B cell (primary cell): ENCODE results near the gene LGI4. TPM values are rescaled to one million over a fixed set of nuclear protein-coding genes. Genes with fewer than 3 reads are reported as not detected.

Experiments
- polyA plus RNA-seq: library from polyadenylated mRNA; depleted of rRNA; stranded (reverse); fragments of >200 nt; gene quantifications from 2 replicates; pipeline ENCODE4 v1.2.3, GENCODE V29; 2012
- small RNA-seq: library from RNA; depleted of rRNA; stranded (forward); fragments of <200 nt; gene quantifications from one replicate; pipeline ENCODE3, GENCODE V24; 2012; ENCODE audit warnings: low replicate concordance, low read depth; ENCODE audit not compliant: insufficient read length
- total RNA-seq, 2 donors: library from RNA; stranded (reverse); fragments of 120-200 nt in 1 of 2; gene quantifications; 1 replicate in 1 of 2; 2 replicates in 1 of 2; pipeline versions ENCODE4 v1.2.3 to v1.2.4, GENCODE V29; 2013 to 2022

The LGI4 gene
- total and polyA plus RNA-seq, 2 donors (not counting 1 experiment from before 2014, with no cell fraction given): 0.40 to 0.59 TPM

Small RNA genes within 50 kb of the gene (small RNA-seq; reads per million reads assigned to genes)
- not detected for gene AC020907.2

Other genes starting within 250 kb of the LGI4 start
- 3.3 and 5.1 TPM in 2 replicates for gene ZNF30, start 208.2 kb downstream of the LGI4 start, total RNA-seq
- 2.5 and 3.3 TPM in 2 replicates for gene ZNF30, start 208.2 kb downstream of the LGI4 start, polyA plus RNA-seq
- 10.9 and 11.2 TPM in 2 replicates for gene ZNF792, start 170.8 kb downstream of the LGI4 start, total RNA-seq
- 2.6 and 3.8 TPM in 2 replicates for gene ZNF792, start 170.8 kb downstream of the LGI4 start, polyA plus RNA-seq
- 102 TPM in 2 replicates for gene GRAMD1A, start 134.7 kb downstream of the LGI4 start, total RNA-seq
- gene GRAMD1A, start 134.7 kb downstream of the LGI4 start, polyA plus RNA-seq: 83.8 and 90.5 TPM in 2 replicates
- 0.49 and 0.52 TPM in 2 replicates for gene SCN1B, start 104.6 kb downstream of the LGI4 start, total RNA-seq
- gene SCN1B, start 104.6 kb downstream of the LGI4 start, polyA plus RNA-seq: 0.72 and 1.3 TPM in 2 replicates
- gene HPN, start 93.3 kb downstream of the LGI4 start, total RNA-seq: not detected in 2 replicates
- gene HPN, start 93.3 kb downstream of the LGI4 start, polyA plus RNA-seq: 0.30 TPM in 1 of 2 replicates, not detected in the other
- gene FXYD3, start 19.2 kb downstream of the LGI4 start, total RNA-seq: not detected in 2 replicates
- not detected in 2 replicates for gene FXYD3, start 19.2 kb downstream of the LGI4 start, polyA plus RNA-seq
- gene FXYD1, start 3.8 kb upstream of the LGI4 start, total RNA-seq: 3.8 and 4.7 TPM in 2 replicates
- gene FXYD1, start 3.8 kb upstream of the LGI4 start, polyA plus RNA-seq: 2.6 and 3.1 TPM in 2 replicates
- 27.4 and 32.1 TPM in 2 replicates for gene FXYD7, start 8.2 kb upstream of the LGI4 start, total RNA-seq
- 3.8 and 6.3 TPM in 2 replicates for gene FXYD7, start 8.2 kb upstream of the LGI4 start, polyA plus RNA-seq
- gene FXYD5, start 19.7 kb upstream of the LGI4 start, total RNA-seq: 293 and 310 TPM in 2 replicates
- 362 and 390 TPM in 2 replicates for gene FXYD5, start 19.7 kb upstream of the LGI4 start, polyA plus RNA-seq
- 0.25 TPM in 1 of 2 replicates, not detected in the other for gene FAM187B, start 93.7 kb upstream of the LGI4 start, total RNA-seq
- gene FAM187B, start 93.7 kb upstream of the LGI4 start, polyA plus RNA-seq: not detected in 2 replicates
- gene LSR, start 113.9 kb upstream of the LGI4 start, total RNA-seq: 45.3 and 46.5 TPM in 2 replicates
- 29.9 and 37.2 TPM in 2 replicates for gene LSR, start 113.9 kb upstream of the LGI4 start, polyA plus RNA-seq
- 314 and 318 TPM in 2 replicates for gene USF2, start 133.9 kb upstream of the LGI4 start, total RNA-seq
- 357 and 377 TPM in 2 replicates for gene USF2, start 133.9 kb upstream of the LGI4 start, polyA plus RNA-seq
- 2.5 and 3.0 TPM in 2 replicates for gene HAMP, start 147.5 kb upstream of the LGI4 start, total RNA-seq
- 0.70 and 1.4 TPM in 2 replicates for gene HAMP, start 147.5 kb upstream of the LGI4 start, polyA plus RNA-seq
- 0.12 TPM in 1 of 2 replicates, not detected in the other for gene MAG, start 157.1 kb upstream of the LGI4 start, total RNA-seq
- gene MAG, start 157.1 kb upstream of the LGI4 start, polyA plus RNA-seq: 0.30 and 0.58 TPM in 2 replicates
- 692 and 698 TPM in 2 replicates for gene CD22, start 194.1 kb upstream of the LGI4 start, total RNA-seq
- gene CD22, start 194.1 kb upstream of the LGI4 start, polyA plus RNA-seq: 1,437 and 1,715 TPM in 2 replicates
- 3.0 and 3.3 TPM in 2 replicates for gene FFAR1, start 212.8 kb upstream of the LGI4 start, total RNA-seq
- 17.9 and 118 TPM in 2 replicates for gene FFAR1, start 212.8 kb upstream of the LGI4 start, polyA plus RNA-seq
- not detected in 2 replicates for gene FFAR3, start 223.4 kb upstream of the LGI4 start, total RNA-seq
- gene FFAR3, start 223.4 kb upstream of the LGI4 start, polyA plus RNA-seq: 0.63 and 4.1 TPM in 2 replicates
- gene GPR42, start 236.0 kb upstream of the LGI4 start, total RNA-seq: not detected in 2 replicates
- 0.10 and 3.5 TPM in 2 replicates for gene GPR42, start 236.0 kb upstream of the LGI4 start, polyA plus RNA-seq